Astrocyte of the spinal cord (primary cell): ENCODE measurements around the gene A1BG.

ENCODE experiments used
- DNase-seq: peaks from one replicate; pipeline ENCODE4 v3.0.0; 2011; ENCODE audit warnings: low read depth, low spot score
- H3K4me3 ChIP-seq: 2 replicates; pipeline ENCODE4 v1.5.1; 2011; ENCODE audit warnings: low read depth, mild to moderate bottlenecking, low read length, moderate library complexity
- CTCF ChIP-seq: IDR thresholded peaks from 2 replicates; pipeline ENCODE4 v1.5.1; 2012; ENCODE audit warnings: low read depth, mild to moderate bottlenecking, low read length, inconsistent platforms
- in situ Hi-C: cut with HindIII; loops from 2 replicates; pipeline ENCODE4 v1.10.0; 2017; ENCODE audit warnings: low sequenced_read_pairs

A1BG gene

GRCh38 chr19:58304748-58305064, 48.6 kb downstream of the A1BG start:
- H3K4me3 ChIP-seq, result peak overlapping the region; percentile 94
- no peak for TF ChIP-seq CTCF
- in situ Hi-C loops, result no loop called here
- no peak for DNase-seq

- TF ChIP-seq CTCF, result no peak
- in situ Hi-C loops, result no loop called here
- no peak overlapping the region for H3K4me3 ChIP-seq
- no peak for DNase-seq
Observed at GRCh38 chr19:58304255-58304654, 49.0 kb downstream of the A1BG start.

GRCh38 chr19:58300620-58301019, 52.7 kb downstream of the A1BG start:
- DNase-seq, result no peak
- H3K4me3 ChIP-seq, result no peak overlapping the region
- in situ Hi-C loops, result no loop called here
- TF ChIP-seq CTCF, result no peak

- H3K4me3 ChIP-seq, result no peak overlapping the region
- DNase-seq, result no peak
- TF ChIP-seq CTCF, result no peak
- in situ Hi-C loops, result no loop called here
Observed at GRCh38 chr19:58296104-58296503, 57.2 kb downstream of the A1BG start.
